T1000 (cell line): ENCODE data around the gene SAV1.
"Not testable (repeated sequence)": the region's sequence is repeated elsewhere in the genome, so short reads cannot be mapped to it uniquely, and the experiment has no call there.

Source experiments
- DNase-seq: peaks from one replicate; lab custom pipeline; 2025; ENCODE audit warnings: mixed read lengths; lab: John Stamatoyannopoulos, UW

Gene SAV1

GRCh38 chr14:50665300-50665699 lies 2.8 kb downstream of the SAV1 start:
- not testable (repeated sequence) for DNase-seq

GRCh38 chr14:50664579-50664978 lies 3.5 kb downstream of the SAV1 start:
- not testable (repeated sequence) for DNase-seq

DNA sequence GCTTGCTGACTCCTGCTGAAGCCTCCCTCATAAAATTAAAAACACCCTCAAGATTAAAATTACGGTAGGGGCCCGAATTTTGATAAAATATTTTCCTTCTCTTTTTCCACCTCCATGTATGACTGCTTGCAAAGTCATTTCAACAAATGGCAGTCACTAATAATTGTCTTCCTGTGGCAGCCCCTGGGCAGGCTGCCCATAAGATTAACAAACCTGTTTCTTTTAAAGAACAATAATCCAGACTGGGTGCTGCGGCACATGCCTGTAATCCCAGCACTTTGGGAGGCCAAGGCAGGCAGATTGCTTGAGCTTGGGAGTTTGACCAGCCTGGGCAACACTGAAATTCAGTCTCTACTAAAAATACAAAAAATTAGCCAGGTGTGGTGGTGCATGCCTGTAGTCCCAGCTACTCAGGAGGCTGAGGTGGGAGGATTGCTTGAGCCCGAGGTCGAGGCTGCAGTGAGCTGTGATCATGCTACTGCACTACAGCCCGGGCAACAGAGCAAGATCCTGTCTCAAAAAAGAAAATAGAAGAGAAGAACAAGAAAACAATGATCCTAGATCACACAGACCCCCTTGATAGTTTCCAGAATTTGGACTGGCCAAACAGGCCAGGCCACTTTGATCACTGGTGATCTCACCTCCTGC lies 8.7 kb downstream of the SAV1 start:
- DNase-seq: no peak

DNA sequence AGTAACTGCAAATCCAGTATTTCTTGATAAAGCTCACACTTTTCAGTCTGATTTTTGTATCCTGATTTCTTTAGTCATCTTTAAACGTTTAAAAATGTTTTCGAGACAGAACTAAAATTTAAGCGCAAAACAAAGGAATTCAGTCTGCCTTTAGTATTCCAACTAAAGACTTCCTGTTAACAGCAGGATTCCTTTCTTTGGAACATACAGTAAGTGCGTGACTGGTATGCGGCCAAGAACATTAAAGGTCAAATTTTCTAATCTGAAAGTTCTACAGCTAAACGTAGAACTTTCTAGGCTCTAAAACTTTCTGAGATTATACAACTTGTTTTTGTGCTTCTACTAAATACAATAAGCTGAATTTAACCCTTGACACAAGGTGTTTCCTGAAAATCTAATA lies 9.9 kb downstream of the SAV1 start:
- DNase-seq: no peak

DNA sequence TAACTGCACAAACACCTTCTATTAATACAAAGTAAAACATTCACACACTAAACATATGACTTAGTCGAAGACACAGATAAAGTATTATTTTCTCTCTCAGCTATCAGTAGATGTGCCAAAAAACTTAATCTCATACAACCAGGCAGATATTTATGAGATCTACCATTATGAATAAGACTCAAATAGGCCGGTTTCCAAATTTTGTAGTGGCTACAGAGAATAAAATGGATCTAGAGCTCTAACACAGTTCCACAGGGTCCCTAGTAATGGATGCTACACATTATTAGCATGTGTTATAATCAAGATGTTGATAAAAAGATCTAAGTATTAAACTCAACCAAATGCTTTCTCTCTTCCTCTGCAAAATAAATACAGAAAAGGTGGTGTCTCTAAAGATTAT lies 10.4 kb downstream of the SAV1 start:
- no peak for DNase-seq

DNA sequence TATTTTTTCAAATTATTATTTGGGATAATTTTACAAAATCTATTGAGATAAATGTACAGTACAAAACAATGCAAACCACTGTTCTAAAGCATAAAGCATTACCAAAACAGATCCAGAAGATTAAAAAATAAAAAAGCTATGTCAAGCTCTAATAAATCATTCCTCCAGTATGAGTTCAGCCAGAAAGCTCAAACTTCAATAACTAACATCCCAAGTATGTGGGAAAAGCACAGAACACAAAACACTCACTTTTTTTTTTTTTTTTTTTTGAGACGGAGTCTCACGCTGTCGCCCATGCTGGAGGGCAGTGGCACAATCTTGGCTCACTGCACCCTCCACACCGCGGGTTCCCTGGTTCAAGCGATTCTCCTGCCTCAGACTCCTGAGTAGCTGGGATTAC lies 11.3 kb downstream of the SAV1 start:
- DNase-seq: no peak

- DNase-seq: no peak
Observed at GRCh38 chr14:50649691-50650090, 18.4 kb downstream of the SAV1 start.

GRCh38 chr14:50647753-50648152 lies 20.4 kb downstream of the SAV1 start:
- DNase-seq: no peak

DNA sequence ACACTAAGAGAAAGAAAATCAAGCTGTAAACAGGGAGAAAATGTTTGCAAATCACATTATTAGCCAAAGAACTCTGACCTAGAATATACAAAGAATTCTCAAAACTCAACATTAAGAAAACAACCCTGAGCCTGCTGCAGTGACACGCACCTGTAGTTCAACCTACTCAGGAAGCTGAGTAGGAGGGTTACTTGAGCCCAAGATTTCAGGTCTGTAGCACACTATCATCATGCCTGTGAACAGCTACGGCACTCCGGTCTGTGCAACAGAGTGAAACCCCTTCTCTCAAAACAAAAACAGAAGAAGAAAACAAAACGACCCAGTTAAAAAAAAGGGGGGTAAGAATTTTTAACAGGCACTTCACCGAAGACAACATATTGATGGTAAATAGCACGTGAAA lies 20.8 kb downstream of the SAV1 start:
- no peak for DNase-seq

GRCh38 chr14:50635141-50635540 lies 33.0 kb downstream of the SAV1 start:
- DNase-seq: no peak

DNA sequence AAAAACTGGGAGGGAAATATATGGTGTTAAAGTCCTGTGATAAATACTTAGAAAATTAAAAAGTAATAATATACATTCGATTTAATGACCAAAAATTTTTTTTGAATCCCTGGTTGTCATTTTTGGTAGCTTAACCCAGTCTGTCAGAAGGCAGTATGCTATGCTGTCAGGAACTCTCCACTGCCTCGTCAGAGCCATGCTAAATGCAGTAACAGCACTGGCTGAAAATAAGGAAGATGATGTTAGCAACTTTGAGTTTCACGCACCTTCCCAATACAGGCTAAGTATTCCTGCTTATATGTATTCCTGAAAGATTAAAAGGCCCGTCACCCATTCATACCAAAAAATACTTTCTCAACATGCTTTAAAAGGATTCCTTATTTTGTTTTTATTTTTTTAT lies 34.2 kb downstream of the SAV1 start:
- DNase-seq: no peak

- no peak for DNase-seq
Observed at GRCh38 chr14:50631408-50631821, 36.7 kb downstream of the SAV1 start.

DNA sequence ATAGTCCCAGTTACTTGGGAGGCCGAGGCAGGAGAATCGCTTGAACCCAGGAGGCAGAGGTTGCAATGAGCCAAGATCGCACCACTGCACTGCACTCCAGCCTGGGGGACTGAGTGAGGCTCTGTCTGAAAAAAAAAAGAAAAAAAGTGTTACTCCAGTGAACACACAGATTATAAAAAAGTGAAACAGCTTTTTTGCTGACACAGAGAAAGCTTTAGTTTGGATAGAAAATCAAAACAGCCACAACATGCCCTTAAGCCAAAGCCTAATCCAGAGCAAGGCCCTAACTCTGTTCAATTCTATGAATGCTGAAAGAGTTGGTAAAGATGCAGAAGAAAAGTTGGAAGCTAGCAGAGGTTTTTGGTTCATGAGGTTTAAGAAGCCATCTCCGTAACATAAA lies 43.2 kb downstream of the SAV1 start:
- DNase-seq: not testable (repeated sequence)

DNA sequence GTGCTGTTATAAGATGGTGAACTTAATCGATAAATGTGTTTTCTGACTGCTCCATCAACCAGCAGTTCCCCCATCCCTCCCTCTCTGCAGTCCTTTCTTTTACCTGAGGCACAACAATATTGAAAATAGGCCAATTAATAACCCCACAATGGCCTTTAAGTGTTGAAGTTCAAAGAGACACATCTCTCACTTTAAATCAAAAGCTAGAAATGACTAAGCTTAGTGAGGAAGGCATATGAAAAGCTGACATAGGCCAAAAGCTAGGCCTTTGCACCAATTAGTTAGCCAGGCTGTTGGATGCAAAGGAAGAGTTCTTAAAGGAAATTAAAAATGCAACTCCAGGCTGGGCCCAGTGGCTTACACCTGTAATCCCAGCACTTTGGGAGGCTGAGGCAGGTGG lies 43.7 kb downstream of the SAV1 start:
- DNase-seq: no peak

GRCh38 chr14:50622978-50623377 lies 45.1 kb downstream of the SAV1 start:
- no peak for DNase-seq

GRCh38 chr14:50620341-50620740 lies 47.8 kb downstream of the SAV1 start:
- DNase-seq: no peak

DNA sequence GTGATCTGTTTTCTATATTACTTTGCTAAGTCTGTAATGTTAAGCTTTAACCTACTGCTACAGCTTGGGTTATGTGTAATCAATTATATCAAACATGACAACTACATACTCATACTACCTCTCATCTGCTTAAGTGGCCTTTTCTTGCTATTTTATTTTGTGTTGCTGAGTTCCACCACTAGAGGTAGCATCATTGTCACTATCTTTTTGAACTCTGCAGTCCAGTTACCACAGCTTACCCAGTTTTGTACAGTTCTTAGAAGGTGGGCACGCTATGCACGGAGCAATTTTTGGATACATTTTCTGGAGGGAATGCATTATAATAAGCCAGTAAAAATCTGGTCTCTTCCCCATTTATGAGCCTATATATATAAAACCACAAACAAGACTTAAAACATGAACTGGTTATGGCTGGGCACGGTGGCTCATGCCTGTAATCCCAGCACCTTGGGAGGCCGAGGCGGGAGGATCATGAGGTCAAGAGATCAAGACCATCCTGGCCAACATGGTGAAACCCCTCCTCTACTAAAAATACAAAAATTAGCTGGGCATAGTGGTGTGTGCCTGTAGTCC lies 48.5 kb downstream of the SAV1 start:
- no peak for DNase-seq

DNA sequence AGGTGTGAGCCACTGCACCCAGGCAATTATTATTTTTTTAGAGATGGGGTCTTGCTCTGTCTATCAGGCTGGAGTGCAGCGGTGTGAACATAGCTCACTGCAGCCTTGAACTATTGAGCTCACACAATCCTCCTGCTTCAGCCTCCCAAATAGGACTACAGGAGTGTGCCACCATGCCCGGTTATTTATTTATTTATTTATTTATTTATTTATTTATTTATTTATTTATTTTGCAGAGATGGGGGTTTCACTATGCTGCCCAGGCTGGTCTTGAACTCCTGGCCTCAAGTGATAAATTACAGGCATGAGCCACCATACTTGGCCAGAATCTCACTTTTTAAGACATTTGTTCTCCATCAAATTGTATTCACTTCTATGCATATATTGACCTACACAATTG lies 51.8 kb downstream of the SAV1 start:
- no peak for DNase-seq

GRCh38 chr14:50615552-50615951 lies 52.6 kb downstream of the SAV1 start:
- DNase-seq: no peak

- no peak for DNase-seq
Observed at GRCh38 chr14:50615056-50615455, 53.0 kb downstream of the SAV1 start.

GRCh38 chr14:50612806-50613205 lies 55.3 kb downstream of the SAV1 start:
- DNase-seq: no peak

- DNase-seq: no peak
Observed at GRCh38 chr14:50610465-50610864, 57.6 kb downstream of the SAV1 start.

DNA sequence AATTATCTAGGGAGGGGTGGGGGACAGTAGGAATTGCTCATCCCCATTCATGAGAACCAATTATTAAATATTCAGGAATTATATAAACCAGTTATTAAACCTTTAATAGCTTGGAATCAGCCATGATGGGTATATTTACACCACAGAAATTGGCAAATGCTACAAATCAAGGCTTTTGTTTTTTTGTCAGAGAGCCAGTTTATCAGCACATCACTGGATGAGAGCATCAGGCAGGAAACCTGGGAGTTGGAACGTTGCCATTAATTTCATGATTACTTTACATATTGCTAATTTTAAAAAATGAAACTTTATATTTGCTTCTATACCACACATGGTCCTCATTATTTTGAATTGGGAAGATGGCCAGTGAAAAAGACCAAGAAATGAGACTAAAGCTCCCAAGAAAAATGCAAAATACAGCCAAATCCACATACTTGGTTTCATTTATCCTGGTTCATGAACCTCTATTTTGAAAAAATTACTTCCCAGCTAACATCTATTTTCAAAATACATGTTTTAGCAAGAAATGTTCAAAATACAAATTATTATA lies 59.7 kb downstream of the SAV1 start:
- no peak for DNase-seq

- DNase-seq: no peak
Observed at GRCh38 chr14:50607761-50608160, 60.3 kb downstream of the SAV1 start.
